A673 (cell line): ENCODE data around the gene LYZL4.

ENCODE experiments used
- EZH2 ChIP-seq: fragments of 200-600 bp; sonication (generic); IDR thresholded peaks from 2 replicates; pipeline ENCODE4 v1.6.1; 2017; ENCODE audit warnings: borderline replicate concordance, low read depth, mild to moderate bottlenecking, mixed read lengths, antibody characterized with exemption, low read length; ENCODE audit not compliant: poor library complexity, severe bottlenecking
- TF ChIP-seq, protein P1 (sequence below): fragments of 300-800, 200-600 bp; sonication (generic); conservative IDR thresholded peaks from 2 replicates; pipeline ENCODE4 v1.5.1; 2017; ENCODE audit warnings: low read depth, mild to moderate bottlenecking, antibody characterized with exemption, low read length, moderate library complexity, mixed read lengths

DNA sequence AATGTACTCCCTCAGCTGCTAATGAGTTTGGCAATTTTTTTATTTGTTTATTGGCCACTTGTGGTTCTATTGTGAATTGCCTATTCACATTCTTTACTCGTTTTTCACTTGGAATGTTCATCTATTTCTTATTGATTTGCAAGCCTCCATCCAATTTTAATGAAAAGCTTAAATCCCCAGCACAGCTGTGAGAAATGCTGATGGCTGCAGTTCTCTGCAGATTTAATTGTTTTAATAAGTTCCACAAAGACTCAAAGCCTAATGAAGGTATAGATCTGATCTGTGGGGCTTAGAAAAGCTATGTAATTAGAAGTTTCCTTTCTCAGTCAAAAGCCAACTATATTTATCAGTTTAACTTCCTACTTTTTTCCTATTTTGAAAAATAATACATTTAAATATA, 41.5 kb downstream of the LYZL4 start:
- TF ChIP-seq, protein P1, sequence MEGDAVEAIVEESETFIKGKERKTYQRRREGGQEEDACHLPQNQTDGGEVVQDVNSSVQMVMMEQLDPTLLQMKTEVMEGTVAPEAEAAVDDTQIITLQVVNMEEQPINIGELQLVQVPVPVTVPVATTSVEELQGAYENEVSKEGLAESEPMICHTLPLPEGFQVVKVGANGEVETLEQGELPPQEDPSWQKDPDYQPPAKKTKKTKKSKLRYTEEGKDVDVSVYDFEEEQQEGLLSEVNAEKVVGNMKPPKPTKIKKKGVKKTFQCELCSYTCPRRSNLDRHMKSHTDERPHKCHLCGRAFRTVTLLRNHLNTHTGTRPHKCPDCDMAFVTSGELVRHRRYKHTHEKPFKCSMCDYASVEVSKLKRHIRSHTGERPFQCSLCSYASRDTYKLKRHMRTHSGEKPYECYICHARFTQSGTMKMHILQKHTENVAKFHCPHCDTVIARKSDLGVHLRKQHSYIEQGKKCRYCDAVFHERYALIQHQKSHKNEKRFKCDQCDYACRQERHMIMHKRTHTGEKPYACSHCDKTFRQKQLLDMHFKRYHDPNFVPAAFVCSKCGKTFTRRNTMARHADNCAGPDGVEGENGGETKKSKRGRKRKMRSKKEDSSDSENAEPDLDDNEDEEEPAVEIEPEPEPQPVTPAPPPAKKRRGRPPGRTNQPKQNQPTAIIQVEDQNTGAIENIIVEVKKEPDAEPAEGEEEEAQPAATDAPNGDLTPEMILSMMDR, result no peak
- TF ChIP-seq EZH2, result no peak
